Hepatic stellate cell (primary cell): ENCODE data around the gene STX10.
"Not testable (repeated sequence)": the region's sequence is repeated elsewhere in the genome, so short reads cannot be mapped to it uniquely, and the experiment has no call there.

ENCODE experiments used
- DNase-seq: peaks from one replicate; pipeline ENCODE4 v3.0.0; 2011; ENCODE audit warnings: low spot score

Gene STX10

DNA sequence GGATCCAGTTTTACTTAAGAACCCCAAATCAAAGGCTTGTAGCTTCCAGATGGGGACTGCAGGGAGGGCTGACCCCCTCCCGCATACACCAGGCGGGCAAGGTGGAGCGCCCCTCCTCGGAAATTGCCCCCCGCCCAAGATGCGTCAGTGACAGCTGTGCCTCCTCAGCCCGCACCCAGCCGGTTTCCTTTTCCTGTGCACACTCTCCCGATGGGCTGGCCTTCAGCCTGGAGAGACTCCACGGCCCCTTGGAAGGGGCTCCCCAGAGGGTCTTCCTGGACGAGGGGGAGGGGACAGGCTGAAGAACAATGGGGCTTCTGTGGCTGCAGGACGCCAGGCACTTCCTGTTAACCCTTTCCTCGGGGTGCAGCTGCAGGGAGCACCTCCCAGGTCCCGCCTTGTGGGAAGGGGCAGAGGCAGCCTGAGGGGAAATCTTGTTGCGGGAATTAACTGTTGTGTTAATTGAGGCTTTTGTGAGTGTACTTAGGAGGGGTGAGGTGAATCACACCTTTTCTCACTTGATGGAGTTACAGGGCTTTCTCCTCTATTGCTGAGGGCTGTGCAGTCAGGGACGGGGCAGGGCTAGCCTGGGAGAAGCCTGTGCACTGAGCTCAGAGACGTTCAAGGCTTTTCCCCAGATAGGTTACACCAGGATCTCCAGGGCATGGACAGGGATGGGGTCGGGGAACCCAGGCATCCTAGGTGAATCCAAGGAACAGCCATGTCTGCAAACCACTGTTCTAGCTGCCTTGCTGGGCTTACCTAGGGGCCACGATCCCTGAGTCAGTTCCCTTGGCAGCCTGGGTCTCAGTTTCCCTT, 14.4 kb upstream of the STX10 start:
- DNase-seq: peak; percentile 38

DNA sequence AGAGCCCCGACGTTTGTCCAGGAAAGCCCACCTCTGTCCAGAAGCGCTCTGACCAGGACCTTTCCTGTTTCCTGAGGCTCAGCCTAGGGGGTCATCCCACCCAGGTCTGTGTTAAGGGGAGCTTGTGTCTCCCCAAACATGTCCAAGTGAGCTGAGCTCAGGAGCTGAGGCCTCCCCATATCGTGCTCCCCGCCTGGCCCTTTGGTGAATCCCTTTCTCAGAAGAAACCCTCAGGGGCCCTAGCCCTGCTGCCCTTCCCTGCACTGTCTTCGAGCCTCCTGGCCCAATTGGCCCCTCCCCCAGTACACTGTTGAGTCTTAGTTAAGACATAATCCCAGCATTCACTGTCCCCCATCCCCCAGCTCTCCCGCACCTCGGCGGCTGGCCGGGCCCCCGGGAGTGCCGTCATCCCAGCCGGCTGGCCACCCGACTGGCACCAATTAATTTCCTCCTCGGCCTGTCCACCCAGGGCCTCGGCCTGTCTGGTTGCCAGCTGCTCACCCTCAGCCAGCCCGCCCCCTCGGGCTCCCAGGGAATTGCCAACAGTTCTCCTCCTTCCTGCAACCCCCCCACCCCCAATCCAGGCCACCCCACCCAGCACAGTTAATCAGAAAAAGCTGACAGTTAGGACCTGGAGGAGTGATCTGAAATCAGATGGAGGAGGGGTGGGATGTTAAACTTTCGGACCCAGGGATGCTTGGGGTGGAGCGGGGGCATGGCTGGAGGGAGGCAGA, 13.6 kb upstream of the STX10 start:
- DNase-seq: peak; percentile 87

DNA sequence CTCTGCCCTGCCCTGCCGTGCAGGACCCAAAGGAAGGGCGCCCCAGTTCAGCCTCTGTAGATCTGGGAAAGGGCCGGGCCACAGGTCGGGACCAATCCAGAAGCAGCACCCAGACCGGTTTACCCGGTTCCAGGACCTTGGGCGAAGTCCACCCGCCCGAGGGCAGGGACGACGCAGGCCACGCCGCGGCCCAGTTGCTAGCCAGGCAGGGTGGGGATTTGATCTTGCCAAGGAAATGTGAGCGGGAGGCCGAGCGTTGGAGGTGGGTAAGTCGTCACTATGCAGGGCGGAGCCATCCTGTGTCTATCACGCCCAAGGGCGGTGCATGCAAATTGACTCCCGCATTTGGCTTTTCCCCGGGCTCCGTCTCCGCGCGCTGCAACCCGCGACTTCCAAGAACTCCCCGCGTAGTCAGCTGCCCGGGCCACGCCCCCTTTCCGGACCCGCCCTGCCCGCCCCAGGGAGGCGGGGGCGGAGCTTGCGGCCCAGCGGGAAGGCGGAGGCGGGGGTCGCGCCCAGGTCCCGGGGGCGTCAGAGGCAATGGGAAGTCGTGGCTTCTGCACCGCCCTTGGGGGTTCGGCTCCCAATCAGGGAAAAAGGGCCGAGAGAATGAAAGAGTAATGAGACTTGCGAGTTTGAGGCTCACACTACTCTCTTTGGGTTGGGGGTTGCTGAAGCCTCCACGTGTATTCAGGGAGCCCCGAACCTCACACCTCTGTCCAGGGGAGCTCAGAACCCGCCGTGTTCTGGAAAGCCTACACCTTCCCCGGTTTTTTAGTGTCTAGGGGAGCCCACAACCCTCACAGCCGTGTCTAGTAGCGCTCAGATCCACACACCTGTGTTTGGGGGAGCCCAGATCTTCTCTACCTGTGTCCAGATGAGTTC, 12.8 kb upstream of the STX10 start:
- DNase-seq: peak; percentile 83

DNA sequence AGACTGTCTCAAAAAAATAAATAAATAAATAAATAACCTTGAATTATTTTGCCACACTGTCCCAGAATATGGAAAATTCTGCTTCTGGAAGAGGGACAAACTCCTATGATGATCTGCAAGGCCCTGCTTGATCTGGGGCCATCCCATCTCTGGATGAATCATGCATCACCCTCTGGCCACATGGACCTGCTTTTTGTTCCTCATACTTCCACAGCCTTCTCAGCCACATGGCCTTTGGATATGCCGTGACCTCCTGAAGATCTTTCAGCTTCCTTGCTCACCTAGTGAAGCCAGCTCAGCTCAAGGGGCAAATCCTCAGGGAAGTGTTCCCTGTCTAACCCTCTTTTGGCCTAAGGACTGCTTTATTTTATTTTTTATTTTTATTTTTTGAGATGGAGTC, 10.4 kb upstream of the STX10 start:
- peak; percentile 52 for DNase-seq

DNA sequence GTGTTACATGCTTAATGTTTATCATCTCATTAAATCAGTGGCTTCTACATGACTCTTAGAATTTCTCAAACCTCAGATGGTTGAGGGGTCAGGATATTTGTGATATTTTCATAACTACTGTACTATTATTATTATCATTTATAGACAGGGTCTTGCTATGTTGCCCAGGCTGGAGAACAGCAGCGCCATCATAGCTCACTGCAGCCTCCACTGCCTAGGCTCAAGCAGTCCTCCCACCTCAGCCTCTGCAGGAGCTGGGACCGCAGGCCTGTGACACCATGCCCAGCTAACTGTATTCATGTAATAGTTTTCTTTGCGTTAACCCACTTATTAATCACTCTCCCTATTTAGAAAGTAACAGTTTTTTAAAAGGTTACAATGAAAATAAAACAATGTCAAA, 9.5 kb upstream of the STX10 start:
- DNase-seq: no peak

DNA sequence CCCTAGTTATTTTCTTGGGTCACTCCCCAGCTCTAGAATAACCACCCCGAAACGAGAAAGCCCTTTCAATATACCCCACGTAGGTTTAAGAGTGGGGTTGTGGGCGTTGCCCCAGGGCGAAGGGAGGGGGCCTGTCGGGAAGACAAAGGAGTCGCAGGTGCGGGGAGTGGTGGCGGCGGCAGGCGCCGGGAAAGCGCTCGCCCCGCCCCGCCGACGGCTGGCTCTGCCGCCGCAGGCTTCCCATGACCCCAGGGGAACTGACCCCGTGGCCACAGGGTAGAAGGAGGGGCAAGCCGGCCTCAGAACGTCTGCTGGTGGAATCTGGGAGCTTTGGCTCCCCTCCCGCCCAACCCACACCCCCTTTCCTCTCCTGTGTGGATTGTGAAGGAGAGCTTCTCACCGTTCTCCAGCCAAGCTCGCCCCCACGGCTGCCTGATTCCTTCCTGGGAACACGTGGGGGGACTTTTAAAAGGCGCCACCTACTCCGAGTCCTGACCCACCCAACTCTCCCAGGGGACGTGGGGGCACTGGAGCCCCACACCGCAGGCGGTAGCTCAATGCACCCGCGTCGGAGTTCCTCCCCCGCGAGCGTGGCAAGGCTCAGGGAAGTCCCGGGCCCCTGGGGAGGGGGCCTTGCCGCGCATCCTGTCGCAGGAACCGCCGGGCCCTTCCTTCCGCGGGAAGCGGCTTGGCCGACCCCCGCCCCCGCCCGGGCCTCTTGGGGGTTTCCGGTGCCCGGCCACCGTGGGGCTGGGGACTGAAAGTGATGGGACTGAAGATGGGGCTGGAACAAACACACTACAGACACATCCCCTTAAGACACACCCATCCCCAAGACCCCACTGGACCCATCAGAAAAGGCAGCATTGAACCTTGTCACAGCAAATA, 5.5 kb upstream of the STX10 start:
- peak; percentile 85 for DNase-seq

DNA sequence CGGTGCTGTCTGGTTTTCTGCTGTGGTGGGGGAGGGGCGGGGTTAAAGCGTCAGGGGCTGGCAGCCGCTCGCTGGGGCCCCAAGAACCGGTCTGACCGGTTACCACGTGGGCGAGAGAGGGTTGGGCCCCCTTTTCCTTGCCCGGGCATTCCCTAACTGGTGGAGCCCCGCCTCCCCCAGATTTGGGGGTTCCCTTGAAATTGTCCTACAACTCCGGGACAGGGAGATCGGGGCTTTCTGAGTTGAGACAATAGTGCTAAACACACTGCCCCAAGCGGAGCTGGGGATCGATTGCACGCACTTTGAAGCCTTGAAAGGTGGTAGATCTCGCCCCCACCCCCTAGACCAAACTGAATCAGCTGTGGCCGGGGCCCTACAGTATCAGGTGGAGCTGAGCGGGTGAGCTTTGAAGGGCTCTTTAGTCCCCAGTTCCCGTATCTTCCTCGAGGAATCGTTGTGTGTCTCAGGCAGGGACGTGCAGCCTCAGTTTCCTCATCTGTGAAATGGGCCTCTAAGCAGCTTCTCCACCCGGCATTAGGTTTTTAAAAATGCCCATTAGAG, 4.8 kb upstream of the STX10 start:
- peak; percentile 57 for DNase-seq

DNA sequence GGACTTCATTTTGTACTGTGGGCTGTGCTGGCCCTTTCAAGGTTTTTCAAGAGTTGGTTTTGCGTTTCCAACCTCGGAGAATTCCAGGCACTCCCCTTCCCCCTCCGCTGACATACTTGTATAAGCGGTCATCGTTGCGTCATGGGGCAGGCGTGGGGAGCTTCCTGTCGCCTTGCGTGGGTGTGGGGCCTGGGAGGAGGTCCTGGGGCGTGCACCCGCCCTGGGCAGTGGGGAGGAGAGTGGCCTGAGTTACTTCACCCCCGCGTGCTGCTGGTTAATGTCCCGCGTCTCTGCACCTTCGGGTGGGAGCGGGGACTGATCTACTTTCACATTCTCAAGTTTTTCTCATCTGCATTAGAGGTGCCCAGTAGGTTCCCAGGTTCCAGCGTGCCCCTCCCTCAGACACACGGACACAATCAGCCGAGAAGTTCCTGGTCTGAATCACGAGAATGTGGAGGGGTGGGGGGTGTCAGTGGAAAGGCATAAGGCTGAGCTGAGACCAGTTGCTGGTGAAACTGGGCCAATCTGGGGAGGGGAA, 4.1 kb upstream of the STX10 start:
- peak; percentile 89 for DNase-seq

DNA sequence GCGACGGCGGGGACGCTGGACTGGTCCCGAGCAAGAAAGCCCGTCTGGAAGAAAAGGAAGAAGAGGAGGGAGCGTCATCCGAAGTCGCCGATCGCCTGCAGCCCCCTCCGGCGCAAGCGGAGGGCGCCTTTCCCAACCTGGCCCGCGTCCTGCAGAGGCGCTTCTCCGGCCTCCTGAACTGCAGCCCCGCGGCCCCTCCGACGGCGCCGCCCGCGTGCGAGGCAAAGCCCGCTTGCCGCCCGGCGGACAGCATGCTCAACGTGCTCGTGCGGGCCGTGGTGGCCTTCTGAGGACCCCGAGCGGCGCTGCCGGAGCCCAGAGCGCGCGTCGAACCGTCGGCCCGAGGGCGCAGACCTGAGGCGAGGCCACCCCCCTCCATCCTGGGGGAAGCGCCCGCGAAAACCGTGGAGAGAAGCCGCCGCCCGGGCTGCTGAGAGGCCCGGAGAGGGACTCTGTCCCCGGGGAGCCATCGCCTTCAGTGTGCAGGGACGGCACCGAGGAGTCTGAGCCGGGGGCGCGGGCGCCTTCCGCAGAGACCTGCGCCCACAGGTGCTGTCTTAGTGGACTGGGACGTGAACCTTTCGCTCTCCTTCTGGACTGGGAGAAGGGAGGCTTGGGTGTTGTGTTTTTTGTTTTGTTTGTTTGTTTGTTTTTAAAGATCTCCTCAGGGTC, 3.5 kb upstream of the STX10 start:
- peak; percentile 34 for DNase-seq

DNA sequence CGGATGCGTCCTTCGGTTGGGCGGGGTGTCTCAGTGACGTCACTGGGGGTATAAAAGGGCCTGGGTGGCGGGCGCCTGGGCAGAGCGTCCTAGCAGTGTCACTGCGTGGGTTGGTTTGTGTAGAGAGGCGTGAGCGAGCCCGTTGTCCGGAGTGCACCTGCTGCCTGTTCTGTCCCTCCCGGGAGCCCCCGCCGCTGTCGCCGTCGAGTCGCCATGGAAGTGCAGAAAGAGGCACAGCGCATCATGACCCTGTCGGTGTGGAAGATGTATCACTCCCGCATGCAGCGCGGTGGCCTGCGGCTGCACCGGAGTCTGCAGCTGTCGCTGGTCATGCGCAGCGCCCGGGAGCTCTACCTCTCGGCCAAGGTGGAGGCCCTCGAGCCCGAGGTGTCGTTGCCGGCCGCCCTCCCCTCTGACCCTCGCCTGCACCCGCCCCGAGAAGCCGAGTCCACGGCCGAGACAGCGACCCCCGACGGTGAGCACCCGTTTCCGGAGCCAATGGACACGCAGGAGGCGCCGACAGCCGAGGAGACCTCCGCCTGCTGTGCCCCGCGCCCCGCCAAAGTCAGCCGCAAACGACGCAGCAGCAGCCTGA, 2.9 kb upstream of the STX10 start:
- peak; percentile 96 for DNase-seq

DNA sequence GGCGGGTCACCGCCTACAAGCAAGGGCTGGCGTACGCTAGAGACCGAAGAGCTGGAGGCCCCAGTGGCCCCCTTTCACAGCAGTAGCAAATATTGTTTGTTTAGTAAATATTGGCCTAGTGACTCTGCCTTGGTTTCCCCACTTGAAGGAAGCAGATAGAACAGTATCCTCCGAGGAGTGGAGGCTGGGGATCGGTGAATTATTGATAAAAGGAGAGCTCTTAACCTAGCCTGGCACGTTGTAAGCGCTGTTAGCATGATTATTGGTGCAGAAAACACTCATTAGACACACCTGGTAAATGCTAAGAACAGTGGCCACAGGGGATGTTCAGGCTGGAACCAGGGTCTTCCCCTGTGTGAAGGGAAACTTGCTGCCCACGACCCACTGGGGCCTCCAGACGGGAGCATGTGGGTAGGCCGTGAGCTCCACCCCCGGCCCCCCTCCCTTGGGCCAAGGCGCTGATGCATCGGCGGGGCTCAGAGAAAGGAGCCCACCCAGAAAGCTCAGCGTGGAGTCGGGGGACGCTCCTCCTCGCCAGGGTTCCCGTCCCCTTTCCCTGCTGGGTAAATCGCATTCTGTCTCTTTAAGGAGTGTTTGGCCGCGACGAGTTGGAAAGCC, 2.3 kb upstream of the STX10 start:
- no peak for DNase-seq

DNA sequence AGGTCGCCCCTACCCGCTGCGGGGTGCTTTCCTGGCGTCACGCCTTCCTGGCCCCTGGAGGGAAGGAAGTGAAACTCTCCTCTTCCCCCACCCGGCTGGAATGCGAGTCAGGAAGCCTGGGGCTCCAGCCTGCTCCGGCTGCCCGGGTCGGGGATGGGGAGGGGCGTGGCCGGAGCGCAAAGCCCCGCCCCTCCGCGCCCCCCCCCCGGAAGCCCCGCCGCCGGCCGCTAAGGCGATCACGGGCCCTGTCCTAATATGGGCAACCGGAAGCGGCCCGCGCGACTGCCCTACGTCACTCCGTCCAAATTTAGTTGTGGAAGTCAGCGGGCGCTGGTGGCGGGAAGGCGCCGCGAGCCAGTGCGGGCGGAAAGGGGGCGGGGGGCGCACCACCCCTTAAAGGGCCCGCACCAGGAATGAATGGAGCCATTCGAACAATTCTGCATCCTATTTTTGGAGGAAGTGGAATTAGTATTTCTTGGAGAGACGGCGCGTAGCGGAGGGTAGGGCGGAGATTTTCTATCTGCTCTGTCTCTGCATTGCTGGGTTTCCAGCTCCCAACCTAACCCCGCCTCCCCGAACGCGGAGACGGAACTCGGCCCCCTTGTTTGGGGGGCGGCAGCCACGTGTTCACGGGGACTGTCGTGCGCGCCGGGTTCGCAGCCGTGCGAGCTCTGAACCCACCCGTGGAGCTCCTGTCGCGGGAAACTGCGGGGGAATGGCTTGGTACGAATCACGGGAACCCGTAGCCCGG, 1.6 kb upstream of the STX10 start:
- DNase-seq: peak; percentile 99

DNA sequence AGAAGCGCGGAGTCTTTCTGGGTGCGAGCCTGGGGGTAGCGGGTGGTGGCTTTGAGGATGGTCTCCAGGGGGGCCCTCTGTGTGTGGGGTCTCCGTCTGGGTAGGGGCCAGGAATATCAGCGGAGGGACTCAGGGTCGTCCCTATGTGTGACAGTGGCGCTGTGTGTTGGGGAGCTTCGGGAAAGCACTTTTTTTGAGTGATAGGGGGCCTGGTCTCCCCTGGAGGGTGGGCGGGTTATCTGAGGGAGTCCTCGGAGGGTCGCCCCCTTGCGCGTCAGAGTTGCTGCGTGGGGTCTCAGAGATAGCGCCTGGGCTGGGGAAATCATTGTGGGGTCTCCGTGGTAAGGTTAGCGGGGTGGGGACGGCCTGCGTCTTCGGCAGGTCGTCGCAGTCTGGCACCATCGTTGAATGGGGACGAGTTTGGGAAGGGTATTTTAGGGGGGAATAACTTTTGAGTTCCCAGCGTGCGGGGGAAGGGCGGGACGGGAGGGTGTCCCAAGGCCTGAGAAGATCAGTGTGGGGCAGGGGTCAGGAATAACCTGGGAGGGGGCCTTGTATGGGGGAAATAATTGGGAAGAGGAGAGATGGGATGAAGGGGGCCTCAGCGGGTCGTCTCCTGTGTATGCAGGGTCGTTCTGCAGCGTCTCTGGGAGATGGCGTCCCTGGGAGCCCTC, 893 bp upstream of the STX10 start:
- DNase-seq: peak; percentile 32

DNA sequence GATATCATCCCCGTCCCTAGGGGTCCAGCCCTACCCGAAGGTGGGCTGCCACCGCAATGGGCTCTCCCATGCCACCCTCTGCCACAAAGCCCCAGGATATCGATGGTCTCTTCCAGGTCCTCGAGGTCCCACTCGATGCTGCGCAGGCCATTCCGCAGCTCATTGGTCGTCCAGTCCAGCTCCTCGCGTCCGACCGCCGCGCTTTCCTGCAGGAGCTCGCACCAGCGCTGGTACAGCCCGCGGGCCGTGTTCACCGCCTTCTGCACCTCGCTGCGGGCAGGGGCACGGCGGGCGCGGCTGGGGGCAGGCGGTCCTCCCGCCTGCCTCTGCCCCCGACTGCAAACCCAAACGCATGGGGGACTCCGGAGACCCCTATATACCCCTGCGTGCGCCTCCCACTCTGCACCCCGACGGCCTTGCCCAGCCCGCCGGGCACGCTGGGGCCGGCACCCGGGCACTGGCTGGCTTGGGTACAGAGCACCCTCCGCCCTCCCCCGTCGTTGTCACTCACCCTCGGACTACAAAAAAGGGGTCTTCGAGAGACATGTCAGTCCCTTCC, 468 bp downstream of the STX10 start:
- DNase-seq: peak; percentile 54

DNA sequence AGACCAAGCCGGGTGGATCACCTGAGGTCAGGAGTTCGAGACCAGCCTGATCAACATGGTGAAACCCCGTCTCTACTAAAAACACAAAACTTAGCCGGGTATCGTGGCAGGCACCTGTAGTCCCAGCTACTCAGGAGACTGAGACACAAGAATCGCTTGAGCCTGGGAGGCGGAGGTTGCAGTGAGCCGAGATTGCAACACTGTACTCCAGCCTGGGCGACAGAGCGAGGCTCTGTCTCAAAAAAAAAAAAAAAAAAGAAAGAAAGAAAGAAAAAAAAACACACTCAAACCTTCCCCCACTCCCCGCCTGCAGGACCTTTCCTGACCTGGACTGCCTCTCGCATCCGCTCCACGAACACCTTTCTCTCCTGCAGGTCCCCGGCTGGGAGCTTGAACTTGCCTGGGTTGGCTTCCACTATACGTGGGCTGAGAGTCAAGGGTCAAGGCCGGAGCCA, 975 bp downstream of the STX10 start:
- not testable (repeated sequence) for DNase-seq

DNA sequence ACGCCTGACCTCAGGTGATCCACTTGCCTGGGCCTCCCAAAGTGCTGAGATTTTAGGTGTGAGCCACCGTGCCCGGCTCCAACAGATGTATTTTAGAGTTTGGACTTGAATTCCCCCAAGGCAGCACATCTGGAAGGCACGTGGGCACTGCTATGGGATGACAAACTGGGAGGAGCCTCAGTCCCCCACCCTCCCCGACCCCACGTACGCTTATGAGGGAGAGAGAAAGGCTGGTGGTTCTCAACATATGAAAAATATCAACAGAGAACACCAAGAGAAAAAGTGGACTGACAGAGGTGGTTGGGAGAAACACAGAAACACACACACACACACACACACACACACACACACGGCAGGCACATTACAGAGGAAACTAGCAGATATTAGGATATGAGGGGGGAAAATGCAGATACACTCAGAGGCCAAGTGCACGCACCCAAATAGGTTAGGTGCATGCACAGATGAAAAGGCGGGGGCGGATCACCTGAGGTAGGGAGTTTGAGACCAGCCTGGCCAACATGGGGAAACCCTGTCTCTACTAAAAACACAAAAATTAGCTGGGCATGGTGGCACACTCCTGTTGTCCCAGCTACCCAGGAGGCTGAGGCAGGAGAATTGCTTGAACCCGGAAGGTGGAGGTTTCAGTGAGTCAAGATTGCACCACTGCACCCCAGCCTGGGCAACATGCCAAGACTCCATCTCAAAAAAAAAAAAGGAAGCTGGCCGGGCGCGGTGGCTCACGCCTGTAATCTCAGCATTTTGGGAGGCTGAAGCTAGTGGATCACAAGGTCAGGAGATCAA, 3.2 kb downstream of the STX10 start:
- DNase-seq: no peak
